ENCODE results near the gene UBASH3A. TPM values are rescaled to one million over a fixed set of nuclear protein-coding genes. Genes with fewer than 3 reads are reported as not detected.

The UBASH3A gene
- total and polyA plus RNA-seq, 2 experiments from 2014 or later, result not detected

DNA sequence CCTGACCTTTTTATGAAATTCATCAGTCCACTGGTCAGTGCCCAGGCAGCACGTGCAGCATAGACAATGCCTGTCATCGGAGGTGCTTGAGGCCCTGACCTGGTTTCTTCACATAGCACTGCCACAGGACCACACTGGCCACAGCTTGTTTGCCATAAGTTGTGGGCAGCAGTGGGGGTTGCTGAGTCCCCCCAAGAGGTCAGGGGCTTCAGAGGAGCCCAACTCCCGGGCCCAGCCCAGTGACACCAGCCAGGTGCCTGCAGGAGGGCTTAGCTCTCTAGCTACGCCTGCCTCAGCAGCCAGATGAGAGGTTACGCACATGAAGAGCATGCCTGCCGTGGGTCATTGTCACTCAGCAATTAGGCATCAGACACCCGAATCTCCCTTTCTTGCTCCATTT is 41.6 kb downstream of the UBASH3A start:
- Histone ChIP-seq H3K9me3 (ENCODE audit: low read depth) (no peaks in the 10 kb centered on the region), H3K4me1 (ENCODE audit: low read depth) (no peaks in the 10 kb centered on the region), H3K36me3 (no peaks in the 10 kb centered on the region), H3K27me3 (no peaks in the 10 kb centered on the region), H3K4me3 (no peak overlapping the region), H3K27ac (no peak overlapping the region)
- DNase-seq (ENCODE audit: low read depth in 1 of 2, low spot score in 1 of 2), result no peak
- TF ChIP-seq, protein P1, sequence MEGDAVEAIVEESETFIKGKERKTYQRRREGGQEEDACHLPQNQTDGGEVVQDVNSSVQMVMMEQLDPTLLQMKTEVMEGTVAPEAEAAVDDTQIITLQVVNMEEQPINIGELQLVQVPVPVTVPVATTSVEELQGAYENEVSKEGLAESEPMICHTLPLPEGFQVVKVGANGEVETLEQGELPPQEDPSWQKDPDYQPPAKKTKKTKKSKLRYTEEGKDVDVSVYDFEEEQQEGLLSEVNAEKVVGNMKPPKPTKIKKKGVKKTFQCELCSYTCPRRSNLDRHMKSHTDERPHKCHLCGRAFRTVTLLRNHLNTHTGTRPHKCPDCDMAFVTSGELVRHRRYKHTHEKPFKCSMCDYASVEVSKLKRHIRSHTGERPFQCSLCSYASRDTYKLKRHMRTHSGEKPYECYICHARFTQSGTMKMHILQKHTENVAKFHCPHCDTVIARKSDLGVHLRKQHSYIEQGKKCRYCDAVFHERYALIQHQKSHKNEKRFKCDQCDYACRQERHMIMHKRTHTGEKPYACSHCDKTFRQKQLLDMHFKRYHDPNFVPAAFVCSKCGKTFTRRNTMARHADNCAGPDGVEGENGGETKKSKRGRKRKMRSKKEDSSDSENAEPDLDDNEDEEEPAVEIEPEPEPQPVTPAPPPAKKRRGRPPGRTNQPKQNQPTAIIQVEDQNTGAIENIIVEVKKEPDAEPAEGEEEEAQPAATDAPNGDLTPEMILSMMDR (IDR thresholded peaks at IDR 0.05; ENCODE audit: low read depth, low read length), result no peak

DNA sequence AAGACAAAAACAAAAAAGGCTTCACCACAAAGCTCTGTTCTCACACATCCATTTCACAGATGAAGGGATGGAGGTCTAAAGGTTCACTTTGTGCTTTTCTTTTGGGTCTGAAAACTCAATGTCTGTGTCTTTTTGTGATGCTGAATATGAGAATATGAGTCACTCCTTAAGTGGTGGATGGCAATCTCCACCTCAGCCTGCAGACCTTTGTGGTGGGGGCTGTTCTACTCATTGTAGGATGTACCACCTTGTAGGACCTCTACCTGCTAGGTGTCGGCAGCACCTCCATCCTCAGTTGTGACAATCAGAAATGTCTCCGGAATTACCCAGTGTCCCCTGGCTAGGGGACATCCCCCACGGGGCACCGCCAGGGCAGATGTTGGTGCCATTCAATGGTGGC is 42.8 kb downstream of the UBASH3A start:
- no peak overlapping the region for H3K27ac ChIP-seq
- H3K27me3 ChIP-seq, result no peaks in the 10 kb centered on the region
- H3K9me3 ChIP-seq (ENCODE audit: low read depth), result no peaks in the 10 kb centered on the region
- H3K4me1 ChIP-seq (ENCODE audit: low read depth), result no peaks in the 10 kb centered on the region
- TF ChIP-seq, protein P1 (IDR thresholded peaks at IDR 0.05; ENCODE audit: low read depth, low read length), result no peak
- DNase-seq (ENCODE audit: low read depth in 1 of 2, low spot score in 1 of 2), result no peak
- no peak overlapping the region for H3K4me3 ChIP-seq
- H3K36me3 ChIP-seq, result no peaks in the 10 kb centered on the region

DNA sequence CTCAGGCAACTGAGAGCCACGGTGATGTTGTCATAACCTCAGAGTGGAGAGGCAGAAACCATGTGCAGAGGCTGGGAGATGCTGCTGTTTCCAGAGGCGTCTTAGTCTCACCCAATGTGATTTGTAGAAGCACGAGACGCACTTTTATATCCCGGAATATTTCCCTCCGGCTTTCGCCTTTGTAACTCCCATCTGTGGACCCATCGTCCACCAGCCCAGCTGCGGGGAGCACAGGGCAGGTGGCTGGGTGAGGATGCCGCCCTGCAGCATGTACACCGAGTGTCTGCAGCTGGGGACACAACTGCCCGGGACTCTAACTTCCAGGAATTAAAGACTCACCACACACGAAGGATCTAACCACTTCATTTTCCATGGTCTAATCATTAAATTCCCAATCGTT is 43.5 kb downstream of the UBASH3A start:
- no peaks in the 10 kb centered on the region for H3K9me3 ChIP-seq (ENCODE audit: low read depth)
- DNase-seq (ENCODE audit: low read depth in 1 of 2, low spot score in 1 of 2), result no peak
- TF ChIP-seq, protein P1 (IDR thresholded peaks at IDR 0.05; ENCODE audit: low read depth, low read length), result no peak

GRCh38 chr21:42447732-42448131 is 44.0 kb downstream of the UBASH3A start:
- H3K36me3 ChIP-seq, result no peaks in the 10 kb centered on the region
- no peaks in the 10 kb centered on the region for H3K9me3 ChIP-seq (ENCODE audit: low read depth)
- no peaks in the 10 kb centered on the region for H3K4me1 ChIP-seq (ENCODE audit: low read depth)
- no peaks in the 10 kb centered on the region for H3K27me3 ChIP-seq
- no peak for DNase-seq (ENCODE audit: low read depth in 1 of 2, low spot score in 1 of 2)
- no peak overlapping the region for H3K4me3 ChIP-seq
- TF ChIP-seq, protein P1 (IDR thresholded peaks at IDR 0.05; ENCODE audit: low read depth, low read length), result no peak
- no peak overlapping the region for H3K27ac ChIP-seq

More for the DNA sequence above, 43.5 kb downstream of the UBASH3A start:
- H3K4me1 ChIP-seq (ENCODE audit: low read depth), result no peaks in the 10 kb centered on the region
- no peak overlapping the region for H3K27ac ChIP-seq
- no peak overlapping the region for H3K4me3 ChIP-seq
- no peaks in the 10 kb centered on the region for H3K27me3 ChIP-seq
- no peaks in the 10 kb centered on the region for H3K36me3 ChIP-seq

DNA sequence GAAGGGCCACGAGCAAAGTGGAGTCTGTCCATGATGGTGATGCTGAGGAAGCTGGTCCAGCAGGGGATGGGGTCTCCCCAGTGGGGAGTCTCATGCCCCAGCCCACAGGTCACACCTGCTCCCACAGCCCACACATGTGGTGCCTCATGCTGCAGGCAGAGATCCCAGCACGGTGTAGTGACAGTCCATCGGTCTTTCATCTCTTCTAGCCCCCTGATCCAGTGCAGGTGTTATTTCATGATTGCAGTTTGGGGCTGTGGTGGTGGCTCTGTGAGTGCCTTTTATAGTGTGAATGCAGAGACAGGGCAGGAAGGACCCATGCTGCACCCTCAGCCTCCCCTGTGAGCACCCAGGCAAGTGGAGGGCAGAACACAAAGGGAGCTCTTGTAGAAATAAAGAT is 45.0 kb downstream of the UBASH3A start:
- Histone ChIP-seq H3K27ac (no peak overlapping the region), H3K4me1 (ENCODE audit: low read depth) (no peaks in the 10 kb centered on the region), H3K27me3 (no peaks in the 10 kb centered on the region), H3K36me3 (no peaks in the 10 kb centered on the region), H3K9me3 (ENCODE audit: low read depth) (no peaks in the 10 kb centered on the region), H3K4me3 (no peak overlapping the region)
- TF ChIP-seq, protein P1 (IDR thresholded peaks at IDR 0.05; ENCODE audit: low read depth, low read length), result no peak
- no peak for DNase-seq (ENCODE audit: low read depth in 1 of 2, low spot score in 1 of 2)

- H3K27ac ChIP-seq, result no peak overlapping the region
Measured at GRCh38 chr21:42451941-42452340, 48.2 kb downstream of the UBASH3A start.

More at GRCh38 chr21:42451941-42452340, 48.2 kb downstream of the UBASH3A start:
- TF ChIP-seq, protein P1 (IDR thresholded peaks at IDR 0.05; ENCODE audit: low read depth, low read length), result no peak
- Histone ChIP-seq H3K36me3 (no peaks in the 10 kb centered on the region), H3K9me3 (ENCODE audit: low read depth) (no peaks in the 10 kb centered on the region), H3K4me1 (ENCODE audit: low read depth) (no peaks in the 10 kb centered on the region), H3K27me3 (no peaks in the 10 kb centered on the region), H3K4me3 (no peak overlapping the region)
- no peak for DNase-seq (ENCODE audit: low read depth in 1 of 2, low spot score in 1 of 2)

Measured in cardiac muscle cell (in vitro differentiated cells and primary cell).